ENCODE results near the gene PTPN5.

The PTPN5 gene

DNA sequence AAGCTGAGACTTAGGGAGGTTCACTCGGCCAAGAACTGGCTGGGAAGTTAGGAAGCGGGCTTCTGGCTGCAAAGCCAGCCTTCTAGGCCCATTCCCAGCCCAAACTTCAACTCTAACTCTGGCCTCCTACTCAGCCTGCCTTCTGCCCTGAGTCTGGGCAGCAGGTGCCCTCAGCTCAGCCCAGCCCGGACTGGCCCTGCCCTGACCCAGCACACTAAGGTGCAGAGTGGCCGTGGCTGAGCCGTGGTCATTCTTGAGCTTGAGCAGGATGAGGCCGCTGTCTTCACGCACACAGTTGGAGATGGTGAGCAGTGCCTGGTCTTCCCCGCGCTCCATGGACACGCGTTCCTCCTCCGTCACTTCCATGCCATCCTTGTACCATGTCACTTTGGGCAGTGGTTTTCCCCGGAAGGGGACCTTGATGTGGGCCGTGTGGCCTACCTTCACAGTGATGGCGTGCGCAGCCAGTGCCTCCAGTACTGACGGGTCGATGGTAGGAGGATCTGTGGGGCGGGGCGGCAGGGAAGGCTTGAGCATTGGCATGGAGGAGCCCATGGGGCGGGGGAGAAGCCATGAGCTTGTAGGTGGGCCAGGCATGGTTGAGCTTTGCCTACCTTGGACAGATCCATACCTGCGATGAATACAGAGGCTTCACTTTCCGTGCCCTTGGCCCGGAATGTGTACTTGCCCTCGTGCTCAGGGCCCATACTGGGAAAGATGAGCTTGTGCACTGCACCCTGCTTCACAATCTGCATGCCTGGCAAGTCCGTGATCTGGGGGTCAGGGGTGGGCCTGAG lies 77.8 kb downstream of the PTPN5 start:
- TF ChIP-seq, protein P1, sequence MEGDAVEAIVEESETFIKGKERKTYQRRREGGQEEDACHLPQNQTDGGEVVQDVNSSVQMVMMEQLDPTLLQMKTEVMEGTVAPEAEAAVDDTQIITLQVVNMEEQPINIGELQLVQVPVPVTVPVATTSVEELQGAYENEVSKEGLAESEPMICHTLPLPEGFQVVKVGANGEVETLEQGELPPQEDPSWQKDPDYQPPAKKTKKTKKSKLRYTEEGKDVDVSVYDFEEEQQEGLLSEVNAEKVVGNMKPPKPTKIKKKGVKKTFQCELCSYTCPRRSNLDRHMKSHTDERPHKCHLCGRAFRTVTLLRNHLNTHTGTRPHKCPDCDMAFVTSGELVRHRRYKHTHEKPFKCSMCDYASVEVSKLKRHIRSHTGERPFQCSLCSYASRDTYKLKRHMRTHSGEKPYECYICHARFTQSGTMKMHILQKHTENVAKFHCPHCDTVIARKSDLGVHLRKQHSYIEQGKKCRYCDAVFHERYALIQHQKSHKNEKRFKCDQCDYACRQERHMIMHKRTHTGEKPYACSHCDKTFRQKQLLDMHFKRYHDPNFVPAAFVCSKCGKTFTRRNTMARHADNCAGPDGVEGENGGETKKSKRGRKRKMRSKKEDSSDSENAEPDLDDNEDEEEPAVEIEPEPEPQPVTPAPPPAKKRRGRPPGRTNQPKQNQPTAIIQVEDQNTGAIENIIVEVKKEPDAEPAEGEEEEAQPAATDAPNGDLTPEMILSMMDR (IDR thresholded peaks at IDR 0.05; ENCODE audit: control insufficient read depth, insufficient read depth, low read depth, low read length, missing control alignments) = no peak

DNA sequence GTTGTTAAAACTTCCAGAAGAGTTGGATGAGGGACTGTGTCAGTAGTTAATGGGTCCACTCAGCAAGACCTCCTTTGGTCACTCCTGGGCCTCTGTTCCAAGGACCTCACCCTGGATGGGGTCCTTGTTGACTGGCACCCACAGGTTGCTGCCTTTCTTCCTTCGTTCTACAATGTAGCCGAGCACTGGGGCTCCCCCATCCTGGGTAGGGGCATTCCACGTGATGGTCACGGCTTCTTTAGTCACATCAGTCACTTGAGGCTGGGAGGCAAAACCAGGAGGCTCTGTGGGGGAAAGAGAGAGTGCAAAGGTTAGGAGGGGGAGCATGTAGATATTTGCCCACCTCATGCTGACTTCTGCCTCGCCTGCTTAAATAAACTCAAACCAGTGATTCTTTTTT lies 81.1 kb downstream of the PTPN5 start:
- H3K4me3 ChIP-seq (ENCODE audit: control insufficient read depth, low read depth, low read length) = no peak overlapping the region
- TF ChIP-seq, protein P1 (IDR thresholded peaks at IDR 0.05; ENCODE audit: control insufficient read depth, insufficient read depth, low read depth, low read length, missing control alignments) = no peak
- DNase-seq (ENCODE audit: low read depth) = no peak

More for the DNA sequence above, 77.8 kb downstream of the PTPN5 start:
- no peak overlapping the region for H3K4me3 ChIP-seq (ENCODE audit: control insufficient read depth, low read depth, low read length)
- no peak for DNase-seq (ENCODE audit: low read depth)

DNA sequence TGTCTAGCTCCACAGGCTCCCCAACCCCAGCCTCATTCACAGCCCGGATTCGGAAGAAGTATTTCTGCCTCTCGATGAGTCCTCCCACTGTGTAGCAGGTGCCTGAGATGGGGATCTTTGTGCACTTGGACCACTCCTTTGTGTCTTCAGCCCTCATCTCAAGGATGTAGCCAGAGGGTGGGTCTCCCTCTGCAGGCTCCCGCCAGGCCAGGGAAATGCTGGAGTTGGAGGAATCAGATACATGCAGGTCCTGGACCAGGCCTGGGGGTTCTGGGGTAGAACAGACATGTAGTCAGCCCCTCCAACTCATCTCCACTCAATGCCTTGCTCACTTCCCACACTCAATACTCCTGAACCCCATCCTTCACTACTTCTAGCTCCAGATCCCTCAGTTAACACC lies 82.2 kb downstream of the PTPN5 start:
- H3K4me3 ChIP-seq (ENCODE audit: control insufficient read depth, low read depth, low read length) = no peak overlapping the region
- TF ChIP-seq, protein P1 (IDR thresholded peaks at IDR 0.05; ENCODE audit: control insufficient read depth, insufficient read depth, low read depth, low read length, missing control alignments) = no peak
- DNase-seq (ENCODE audit: low read depth) = no peak

DNA sequence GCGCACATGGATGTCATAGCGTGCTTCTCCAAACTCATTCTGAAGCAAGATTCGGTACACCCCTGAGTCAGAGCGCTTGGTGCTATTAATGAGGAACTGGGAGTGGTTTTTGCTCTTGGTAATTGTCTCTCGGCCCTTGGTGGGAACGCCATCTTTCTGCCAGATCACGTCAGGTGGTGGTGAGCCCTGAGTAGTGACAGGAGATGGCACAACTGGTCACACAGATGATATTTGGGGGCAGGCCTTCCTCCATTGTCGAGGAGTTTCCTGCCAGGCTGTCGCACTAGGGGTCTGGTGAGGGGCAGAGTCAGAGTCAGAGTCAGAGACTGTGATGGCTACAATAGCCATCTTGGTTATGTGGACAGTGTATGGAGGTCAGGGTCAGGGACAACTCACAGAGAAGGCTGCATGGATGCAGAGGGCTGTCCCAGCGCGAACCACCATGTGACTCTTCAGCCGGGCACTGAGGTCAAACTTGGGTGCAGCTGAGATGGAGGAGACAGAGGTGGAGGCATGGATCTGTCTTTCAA lies 83.7 kb downstream of the PTPN5 start:
- H3K4me3 ChIP-seq (ENCODE audit: control insufficient read depth, low read depth, low read length) = no peak overlapping the region
- TF ChIP-seq, protein P1 (IDR thresholded peaks at IDR 0.05; ENCODE audit: control insufficient read depth, insufficient read depth, low read depth, low read length, missing control alignments) = no peak
- DNase-seq (ENCODE audit: low read depth) = no peak

DNA sequence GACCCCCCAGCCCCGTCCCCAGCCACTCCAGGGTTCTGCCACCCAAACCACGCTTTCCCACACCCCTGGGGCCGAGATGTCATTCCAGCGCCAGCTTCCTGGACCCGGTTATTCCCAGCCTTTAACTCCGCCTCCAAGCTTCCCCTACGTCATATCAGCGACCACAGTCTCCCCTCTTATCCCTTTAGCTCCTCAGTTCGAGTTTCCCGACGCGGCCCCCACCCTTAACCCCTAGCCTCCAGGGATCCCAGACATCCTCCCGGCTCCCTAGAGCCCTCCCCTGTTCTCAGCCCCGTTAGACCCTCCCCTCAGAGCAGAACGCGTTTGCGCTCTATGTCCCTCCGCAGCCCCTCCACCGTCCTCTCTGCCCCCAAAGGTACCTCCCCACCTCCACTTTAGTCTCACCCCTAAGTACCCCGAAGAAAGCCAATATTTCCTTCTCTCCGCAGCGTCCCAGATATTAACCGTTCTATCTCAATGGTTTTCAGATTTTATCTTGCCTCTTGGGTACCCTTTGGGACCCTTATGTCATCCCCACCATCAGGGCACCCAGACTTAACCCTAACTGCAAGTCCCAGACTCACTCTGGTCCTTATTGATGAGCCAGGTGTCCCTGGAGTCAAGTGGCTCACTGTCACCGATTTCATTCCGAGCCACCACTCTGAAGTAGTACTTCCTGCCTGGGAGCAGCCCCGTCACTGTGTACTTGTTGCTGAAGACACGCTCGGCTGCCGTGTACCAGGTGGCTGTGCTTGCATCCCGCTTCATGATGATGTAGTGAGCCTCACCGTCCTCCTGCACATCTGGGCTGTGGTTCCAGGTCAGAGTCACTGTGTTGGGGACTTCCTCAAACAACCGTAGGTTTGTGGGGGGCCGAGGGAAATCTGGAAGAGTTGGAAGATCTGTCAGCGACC lies 85.0 kb downstream of the PTPN5 start:
- peak overlapping the region; percentile 4 for H3K4me3 ChIP-seq (ENCODE audit: control insufficient read depth, low read depth, low read length)
- TF ChIP-seq, protein P1 (IDR thresholded peaks at IDR 0.05; ENCODE audit: control insufficient read depth, insufficient read depth, low read depth, low read length, missing control alignments) = no peak
- DNase-seq (ENCODE audit: low read depth) = no peak

DNA sequence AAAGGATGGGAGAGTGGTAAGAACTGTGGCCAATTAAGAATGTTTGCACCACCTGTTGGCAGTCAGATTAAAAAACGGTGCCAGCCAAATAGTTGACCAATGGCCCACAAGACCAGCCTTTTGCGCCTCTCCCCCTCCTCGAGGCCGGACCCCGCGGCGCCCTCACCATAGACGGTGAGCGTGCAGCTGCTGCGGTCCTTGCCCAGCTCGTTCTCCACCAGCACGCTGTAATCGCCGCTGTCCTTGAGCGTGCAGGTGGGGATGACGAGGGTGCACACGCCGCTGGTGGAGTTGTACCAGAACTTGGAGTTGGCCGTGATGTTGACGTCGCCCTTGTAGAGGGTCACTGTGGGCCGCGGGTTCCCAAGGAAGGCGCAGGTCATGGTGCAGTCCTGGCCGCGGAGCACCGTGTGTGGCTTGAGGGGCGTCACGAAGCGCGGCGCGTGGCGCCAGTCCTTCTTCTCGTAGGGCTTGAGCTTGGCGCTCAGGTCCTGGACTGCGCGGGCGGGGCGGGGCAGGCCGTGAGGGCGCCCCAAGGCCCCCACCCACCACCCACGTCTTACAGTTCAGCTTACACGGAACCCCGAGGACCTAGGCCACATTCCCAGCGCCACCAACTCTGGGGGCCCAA lies 85.8 kb downstream of the PTPN5 start:
- DNase-seq (ENCODE audit: low read depth) = no peak

More for the DNA sequence above, 85.8 kb downstream of the PTPN5 start:
- H3K4me3 ChIP-seq (ENCODE audit: control insufficient read depth, low read depth, low read length) = no peak overlapping the region
- TF ChIP-seq, protein P1 (IDR thresholded peaks at IDR 0.05; ENCODE audit: control insufficient read depth, insufficient read depth, low read depth, low read length, missing control alignments) = no peak
